Fibroblast of villous mesenchyme (primary cell): ENCODE measurements around the gene HENMT1. TPM values are rescaled to one million over a fixed set of nuclear protein-coding genes. Genes with fewer than 3 reads are reported as not detected.

Experiments
- DNase-seq: peaks from one replicate; pipeline ENCODE4 v3.0.0-alpha.2; 2010; ENCODE audit warnings: low read depth
- H3K4me3 ChIP-seq: 2 replicates; pipeline ENCODE4 v1.5.1; 2011; ENCODE audit warnings: low read depth, mild to moderate bottlenecking, low read length
- total RNA-seq: library from RNA; depleted of rRNA; stranded (reverse); fragments of >200 nt; gene quantifications from 2 replicates; pipeline ENCODE4 v1.2.3, GENCODE V29; 2012
- TF ChIP-seq, protein P1 (sequence below): IDR thresholded peaks from 2 replicates; pipeline ENCODE4 v1.5.1; 2012; ENCODE audit warnings: low read depth, mild to moderate bottlenecking, low read length; ENCODE audit not compliant: insufficient read depth

HENMT1 gene
- total RNA-seq, 1 donor: 6.0 TPM

DNA sequence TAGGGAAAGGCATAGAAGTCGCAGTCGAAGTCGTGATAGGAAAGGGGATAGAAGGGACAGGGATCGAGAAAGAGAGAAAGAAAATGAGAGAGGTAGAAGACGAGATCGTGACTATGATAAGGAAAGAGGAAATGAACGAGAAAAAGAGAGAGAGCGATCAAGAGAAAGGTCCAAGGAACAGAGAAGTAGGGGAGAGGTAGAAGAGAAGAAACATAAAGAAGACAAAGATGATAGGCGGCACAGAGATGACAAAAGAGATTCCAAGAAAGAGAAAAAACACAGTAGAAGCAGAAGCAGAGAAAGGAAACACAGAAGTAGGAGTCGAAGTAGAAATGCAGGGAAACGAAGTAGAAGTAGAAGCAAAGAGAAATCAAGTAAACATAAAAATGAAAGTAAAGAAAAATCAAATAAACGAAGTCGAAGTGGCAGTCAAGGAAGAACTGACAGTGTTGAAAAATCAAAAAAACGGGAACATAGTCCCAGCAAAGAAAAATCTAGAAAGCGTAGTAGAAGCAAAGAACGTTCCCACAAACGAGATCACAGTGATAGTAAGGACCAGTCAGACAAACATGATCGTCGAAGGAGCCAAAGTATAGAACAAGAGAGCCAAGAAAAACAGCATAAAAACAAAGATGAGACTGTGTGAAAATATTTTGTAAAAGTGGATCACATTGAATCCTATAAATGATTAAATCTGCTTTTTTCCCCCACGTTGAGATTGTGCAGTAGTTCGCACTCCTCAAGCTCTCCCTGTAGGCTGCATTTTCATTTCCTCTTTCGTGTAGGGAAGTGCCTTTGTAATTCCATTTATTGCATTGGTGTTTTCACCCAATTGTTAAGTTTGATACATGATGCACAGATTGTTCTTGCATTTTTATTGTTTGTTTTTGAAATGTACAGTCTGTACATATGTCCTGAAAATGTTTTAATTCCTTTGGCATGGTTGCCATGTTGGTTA, 38.8 kb upstream of the HENMT1 start:
- no peak overlapping the region for H3K4me3 ChIP-seq
- TF ChIP-seq, protein P1, sequence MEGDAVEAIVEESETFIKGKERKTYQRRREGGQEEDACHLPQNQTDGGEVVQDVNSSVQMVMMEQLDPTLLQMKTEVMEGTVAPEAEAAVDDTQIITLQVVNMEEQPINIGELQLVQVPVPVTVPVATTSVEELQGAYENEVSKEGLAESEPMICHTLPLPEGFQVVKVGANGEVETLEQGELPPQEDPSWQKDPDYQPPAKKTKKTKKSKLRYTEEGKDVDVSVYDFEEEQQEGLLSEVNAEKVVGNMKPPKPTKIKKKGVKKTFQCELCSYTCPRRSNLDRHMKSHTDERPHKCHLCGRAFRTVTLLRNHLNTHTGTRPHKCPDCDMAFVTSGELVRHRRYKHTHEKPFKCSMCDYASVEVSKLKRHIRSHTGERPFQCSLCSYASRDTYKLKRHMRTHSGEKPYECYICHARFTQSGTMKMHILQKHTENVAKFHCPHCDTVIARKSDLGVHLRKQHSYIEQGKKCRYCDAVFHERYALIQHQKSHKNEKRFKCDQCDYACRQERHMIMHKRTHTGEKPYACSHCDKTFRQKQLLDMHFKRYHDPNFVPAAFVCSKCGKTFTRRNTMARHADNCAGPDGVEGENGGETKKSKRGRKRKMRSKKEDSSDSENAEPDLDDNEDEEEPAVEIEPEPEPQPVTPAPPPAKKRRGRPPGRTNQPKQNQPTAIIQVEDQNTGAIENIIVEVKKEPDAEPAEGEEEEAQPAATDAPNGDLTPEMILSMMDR: no peak
- no peak for DNase-seq

DNA sequence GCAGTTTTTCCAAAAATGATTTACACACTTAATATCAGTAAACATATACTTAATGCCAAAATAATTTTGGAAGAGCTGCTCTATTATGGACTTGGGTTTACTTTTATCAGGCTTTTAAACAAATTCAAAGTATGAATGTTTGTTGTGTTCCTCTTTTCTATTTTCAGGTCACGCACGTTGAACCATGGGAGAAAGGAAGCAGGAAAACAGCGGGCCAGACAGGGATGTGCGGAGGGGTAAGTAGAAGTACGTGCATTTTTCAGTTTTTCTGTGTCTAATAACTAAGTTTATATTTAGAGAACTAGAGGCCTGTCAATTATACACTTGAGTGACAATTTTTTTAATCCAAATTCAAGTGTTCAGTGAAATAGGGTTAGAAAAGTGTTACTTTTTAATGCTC, 34.6 kb upstream of the HENMT1 start:
- DNase-seq: no peak
- TF ChIP-seq, protein P1: no peak
- H3K4me3 ChIP-seq: no peak overlapping the region

DNA sequence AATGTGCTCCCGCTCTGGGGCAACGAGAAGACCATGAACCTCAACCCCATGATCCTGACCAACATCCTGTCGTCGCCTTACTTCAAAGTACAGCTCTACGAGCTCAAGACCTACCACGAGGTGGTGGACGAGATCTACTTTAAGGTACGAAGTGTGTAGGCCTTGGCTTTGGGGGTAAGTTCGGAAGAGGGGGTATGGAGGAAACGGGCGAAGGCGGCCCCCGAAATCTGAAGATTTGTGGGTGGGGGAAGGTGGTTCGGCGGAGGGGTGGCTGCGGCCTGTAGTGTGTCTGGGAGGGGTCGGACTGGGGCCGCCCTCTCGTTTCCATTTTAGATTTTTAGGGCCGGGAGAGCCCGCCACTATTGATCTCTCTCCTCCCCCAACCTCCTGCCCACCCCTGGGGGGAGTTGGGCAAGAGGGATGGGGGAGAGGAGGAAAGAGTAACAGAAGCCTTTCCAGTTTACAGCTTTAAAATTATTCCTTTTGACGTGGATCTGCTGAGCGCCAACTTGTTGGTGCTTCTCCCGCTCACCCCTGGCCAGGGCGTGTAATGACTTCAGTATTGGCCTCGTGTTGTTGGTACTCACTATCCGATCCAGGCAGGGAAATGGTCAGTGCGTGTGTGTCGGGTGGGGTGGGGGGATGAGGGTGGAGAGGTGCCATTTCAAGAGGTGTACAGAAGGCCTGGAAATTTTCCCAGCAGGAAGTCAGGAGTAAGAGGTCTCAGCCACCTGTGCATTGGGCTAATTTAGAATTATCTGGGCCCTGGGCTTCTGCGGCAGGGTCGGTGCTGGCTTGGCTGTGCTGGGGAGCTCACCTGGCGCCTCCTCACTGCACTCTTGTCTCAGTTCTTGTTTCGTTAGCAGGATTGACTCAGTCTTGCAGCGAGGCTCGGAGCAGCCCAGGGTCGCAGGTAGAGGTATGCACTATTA, 32.1 kb upstream of the HENMT1 start:
- TF ChIP-seq, protein P1: peak; percentile 33
- DNase-seq: peak; percentile 84

DNA sequence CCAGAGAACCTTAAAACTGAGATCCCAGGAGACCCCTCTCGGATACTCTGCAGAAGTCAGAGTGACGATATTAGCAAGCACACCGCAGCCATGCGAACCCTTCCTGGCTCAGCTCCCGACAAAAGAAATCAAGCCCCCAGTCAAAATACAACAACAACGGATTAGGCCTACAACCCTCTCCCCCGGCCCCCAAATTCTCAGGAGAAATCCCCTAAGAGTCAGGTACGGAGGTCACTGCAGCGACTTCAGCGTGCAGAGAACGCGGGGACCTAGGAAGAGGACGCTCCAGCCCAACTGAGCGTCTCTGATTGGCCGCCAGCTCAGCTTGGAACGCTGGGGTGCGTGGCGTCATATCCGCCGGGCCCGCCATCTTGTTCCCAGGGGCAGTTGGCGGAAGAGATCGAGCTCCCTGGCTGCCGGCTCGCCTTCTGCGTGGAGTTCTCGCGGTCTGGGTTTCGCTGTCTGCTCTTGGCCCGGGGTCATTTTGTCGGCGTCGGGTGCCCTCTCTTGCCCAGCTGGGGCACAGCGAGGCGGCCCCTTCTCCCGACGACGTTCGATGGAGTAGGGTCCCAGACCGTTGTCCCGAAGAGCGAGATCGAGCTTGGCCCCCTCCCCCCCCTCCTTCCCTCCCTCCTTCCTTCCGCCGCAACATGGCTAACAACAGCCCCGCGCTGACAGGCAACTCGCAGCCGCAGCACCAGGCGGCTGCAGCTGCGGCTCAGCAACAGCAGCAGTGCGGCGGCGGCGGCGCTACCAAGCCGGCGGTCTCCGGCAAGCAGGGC, 31.2 kb upstream of the HENMT1 start, which contains the start of gene PRPF38B:
TSS of gene PRPF38B (plus strand) at position 369 of the 782 bp plus-strand sequence. CDS start at position 651, 282 bp downstream.
- peak; percentile 92 for DNase-seq
- TF ChIP-seq, protein P1: no peak
- H3K4me3 ChIP-seq: peak within 1 kb of the TSS; percentile 99

More for the DNA sequence above, 32.1 kb upstream of the HENMT1 start:
- peak overlapping the region; percentile 99 for H3K4me3 ChIP-seq

GRCh38 chr1:108691128-108691941, 30.4 kb upstream of the HENMT1 start:
- DNase-seq: peak; percentile 28
- TF ChIP-seq, protein P1: no peak

More at GRCh38 chr1:108691128-108691941, 30.4 kb upstream of the HENMT1 start:
- peak overlapping the region; percentile 99 for H3K4me3 ChIP-seq
